ENCODE measurements around the gene L3MBTL4. TPM values are rescaled to one million over a fixed set of nuclear protein-coding genes. Genes with fewer than 3 reads are reported as not detected.
A peak's percentile ranks its signal among the peaks of the same experiment; 100 is the strongest.

L3MBTL4 gene
- total RNA-seq, 1 experiment from 2014 or later, result 1.4 TPM

DNA sequence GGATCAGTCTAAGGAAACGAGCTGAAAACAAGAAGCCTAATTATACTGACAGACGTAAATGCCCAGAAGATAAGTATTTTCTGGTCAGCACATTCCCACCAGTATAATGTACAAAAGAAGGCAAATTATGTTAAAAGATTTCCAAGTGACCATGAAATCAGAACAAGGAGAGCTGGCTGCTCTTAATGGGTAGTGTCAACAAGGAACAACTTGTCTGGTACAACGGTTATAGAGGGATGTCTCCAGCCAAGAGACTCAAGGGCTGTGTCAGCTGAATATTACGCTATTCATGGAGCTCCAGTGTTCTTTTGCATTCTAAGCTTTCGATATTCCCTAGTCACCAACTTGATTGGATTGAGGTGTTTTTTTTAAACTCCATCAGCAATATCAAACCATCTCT, 8.6 kb upstream of the L3MBTL4 start (continued):
- TF ChIP-seq, protein P1, sequence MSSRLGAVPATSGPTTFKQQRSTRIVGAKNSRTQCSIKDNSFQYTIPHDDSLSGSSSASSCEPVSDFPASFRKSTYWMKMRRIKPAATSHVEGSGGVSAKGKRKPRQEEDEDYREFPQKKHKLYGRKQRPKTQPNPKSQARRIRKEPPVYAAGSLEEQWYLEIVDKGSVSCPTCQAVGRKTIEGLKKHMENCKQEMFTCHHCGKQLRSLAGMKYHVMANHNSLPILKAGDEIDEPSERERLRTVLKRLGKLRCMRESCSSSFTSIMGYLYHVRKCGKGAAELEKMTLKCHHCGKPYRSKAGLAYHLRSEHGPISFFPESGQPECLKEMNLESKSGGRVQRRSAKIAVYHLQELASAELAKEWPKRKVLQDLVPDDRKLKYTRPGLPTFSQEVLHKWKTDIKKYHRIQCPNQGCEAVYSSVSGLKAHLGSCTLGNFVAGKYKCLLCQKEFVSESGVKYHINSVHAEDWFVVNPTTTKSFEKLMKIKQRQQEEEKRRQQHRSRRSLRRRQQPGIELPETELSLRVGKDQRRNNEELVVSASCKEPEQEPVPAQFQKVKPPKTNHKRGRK (CRISPR knock-in tag; IDR thresholded peaks at IDR 0.05; ENCODE audit: borderline replicate concordance), result no peak
- no peak for TF ChIP-seq ELF4 (CRISPR knock-in tag; IDR thresholded peaks at IDR 0.05; ENCODE audit: low read depth)
- TF ChIP-seq, protein P2, sequence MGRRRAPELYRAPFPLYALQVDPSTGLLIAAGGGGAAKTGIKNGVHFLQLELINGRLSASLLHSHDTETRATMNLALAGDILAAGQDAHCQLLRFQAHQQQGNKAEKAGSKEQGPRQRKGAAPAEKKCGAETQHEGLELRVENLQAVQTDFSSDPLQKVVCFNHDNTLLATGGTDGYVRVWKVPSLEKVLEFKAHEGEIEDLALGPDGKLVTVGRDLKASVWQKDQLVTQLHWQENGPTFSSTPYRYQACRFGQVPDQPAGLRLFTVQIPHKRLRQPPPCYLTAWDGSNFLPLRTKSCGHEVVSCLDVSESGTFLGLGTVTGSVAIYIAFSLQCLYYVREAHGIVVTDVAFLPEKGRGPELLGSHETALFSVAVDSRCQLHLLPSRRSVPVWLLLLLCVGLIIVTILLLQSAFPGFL (CRISPR knock-in tag; IDR thresholded peaks at IDR 0.05; ENCODE audit: borderline replicate concordance), result no peak
- TF ChIP-seq, protein P3, sequence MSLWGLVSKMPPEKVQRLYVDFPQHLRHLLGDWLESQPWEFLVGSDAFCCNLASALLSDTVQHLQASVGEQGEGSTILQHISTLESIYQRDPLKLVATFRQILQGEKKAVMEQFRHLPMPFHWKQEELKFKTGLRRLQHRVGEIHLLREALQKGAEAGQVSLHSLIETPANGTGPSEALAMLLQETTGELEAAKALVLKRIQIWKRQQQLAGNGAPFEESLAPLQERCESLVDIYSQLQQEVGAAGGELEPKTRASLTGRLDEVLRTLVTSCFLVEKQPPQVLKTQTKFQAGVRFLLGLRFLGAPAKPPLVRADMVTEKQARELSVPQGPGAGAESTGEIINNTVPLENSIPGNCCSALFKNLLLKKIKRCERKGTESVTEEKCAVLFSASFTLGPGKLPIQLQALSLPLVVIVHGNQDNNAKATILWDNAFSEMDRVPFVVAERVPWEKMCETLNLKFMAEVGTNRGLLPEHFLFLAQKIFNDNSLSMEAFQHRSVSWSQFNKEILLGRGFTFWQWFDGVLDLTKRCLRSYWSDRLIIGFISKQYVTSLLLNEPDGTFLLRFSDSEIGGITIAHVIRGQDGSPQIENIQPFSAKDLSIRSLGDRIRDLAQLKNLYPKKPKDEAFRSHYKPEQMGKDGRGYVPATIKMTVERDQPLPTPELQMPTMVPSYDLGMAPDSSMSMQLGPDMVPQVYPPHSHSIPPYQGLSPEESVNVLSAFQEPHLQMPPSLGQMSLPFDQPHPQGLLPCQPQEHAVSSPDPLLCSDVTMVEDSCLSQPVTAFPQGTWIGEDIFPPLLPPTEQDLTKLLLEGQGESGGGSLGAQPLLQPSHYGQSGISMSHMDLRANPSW (CRISPR knock-in tag; conservative IDR thresholded peaks at IDR 0.05; ENCODE audit: low read depth), result no peak

DNA sequence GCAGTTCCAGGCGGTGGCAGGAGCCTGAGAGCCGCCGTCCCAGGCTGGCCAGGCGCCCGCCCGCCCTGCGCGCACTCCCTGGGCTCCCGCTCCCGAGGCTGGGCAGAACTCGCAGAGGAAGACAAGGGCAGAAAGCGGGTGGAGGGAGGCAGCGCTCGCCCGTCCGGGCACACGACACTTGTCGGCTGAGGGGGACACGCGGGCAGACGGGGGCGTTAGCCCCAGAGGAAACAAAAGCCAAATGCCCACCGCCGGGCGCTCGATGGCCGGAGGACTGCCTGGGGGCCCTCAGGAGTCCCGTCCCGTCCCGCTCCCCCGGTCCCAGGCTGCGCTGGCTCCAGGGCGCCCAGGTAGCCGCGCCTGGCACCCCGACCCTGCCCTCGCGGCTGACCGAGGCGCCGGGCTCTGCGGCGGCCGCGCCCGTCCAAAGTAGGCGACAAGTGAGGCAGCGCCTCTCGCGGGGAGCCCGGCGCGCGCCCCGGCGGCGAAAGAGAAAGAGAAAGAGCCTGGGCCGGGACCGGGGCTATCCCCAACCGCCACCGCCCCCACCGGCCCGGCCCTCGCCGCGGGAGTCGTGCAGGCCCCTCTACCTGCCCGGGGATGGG, 491 bp downstream of the L3MBTL4 start:
- Mint-ChIP-seq H3K9me3 (no peaks in the 10 kb centered on the region), H3K27ac (no peak overlapping the region), H3K36me3 (no peaks in the 10 kb centered on the region), H3K4me1 (peaks cover 12% of the 10 kb centered on the region), H3K27me3 (ENCODE audit: low read depth) (peaks cover 31% of the 10 kb centered on the region), H3K4me3 (peak overlapping the region; percentile 68)
- CTCF ChIA-PET, result interaction anchor here (0.9 to 1.3 kb wide), 3 partner anchors 13 to 108 kb away, joined by 3 to 8 read pairs (median 7); no protein-coding TSS in a partner anchor
- ATAC-seq, result peak; percentile 75
- DNase-seq (ENCODE audit: low spot score), result peak; percentile 59
- POLR2A ChIA-PET, result no interaction called here
- TF ChIP-seq SOX15 (CRISPR knock-in tag; IDR thresholded peaks at IDR 0.05) (no peak), ESRRA (CRISPR knock-in tag; IDR thresholded peaks at IDR 0.05; ENCODE audit: borderline replicate concordance) (0 out of 2 replicates have a peak, but pooled peaks have one; percentile 23), ZNF121 (CRISPR knock-in tag; IDR thresholded peaks at IDR 0.05) (0 out of 2 replicates have a peak, but pooled peaks have one; percentile 7), ETV6 (CRISPR knock-in tag; IDR thresholded peaks at IDR 0.05) (0 out of 2 replicates have a peak, but pooled peaks have one; percentile 30), MXD4 (CRISPR knock-in tag; IDR thresholded peaks at IDR 0.05; ENCODE audit: borderline replicate concordance) (no peak), ZNF232 (CRISPR knock-in tag; IDR thresholded peaks at IDR 0.05) (no peak), TP53 (CRISPR knock-in tag; IDR thresholded peaks at IDR 0.05) (0 out of 2 replicates have a peak, but pooled peaks have one; percentile 58)
- TF ChIP-seq, protein P4, sequence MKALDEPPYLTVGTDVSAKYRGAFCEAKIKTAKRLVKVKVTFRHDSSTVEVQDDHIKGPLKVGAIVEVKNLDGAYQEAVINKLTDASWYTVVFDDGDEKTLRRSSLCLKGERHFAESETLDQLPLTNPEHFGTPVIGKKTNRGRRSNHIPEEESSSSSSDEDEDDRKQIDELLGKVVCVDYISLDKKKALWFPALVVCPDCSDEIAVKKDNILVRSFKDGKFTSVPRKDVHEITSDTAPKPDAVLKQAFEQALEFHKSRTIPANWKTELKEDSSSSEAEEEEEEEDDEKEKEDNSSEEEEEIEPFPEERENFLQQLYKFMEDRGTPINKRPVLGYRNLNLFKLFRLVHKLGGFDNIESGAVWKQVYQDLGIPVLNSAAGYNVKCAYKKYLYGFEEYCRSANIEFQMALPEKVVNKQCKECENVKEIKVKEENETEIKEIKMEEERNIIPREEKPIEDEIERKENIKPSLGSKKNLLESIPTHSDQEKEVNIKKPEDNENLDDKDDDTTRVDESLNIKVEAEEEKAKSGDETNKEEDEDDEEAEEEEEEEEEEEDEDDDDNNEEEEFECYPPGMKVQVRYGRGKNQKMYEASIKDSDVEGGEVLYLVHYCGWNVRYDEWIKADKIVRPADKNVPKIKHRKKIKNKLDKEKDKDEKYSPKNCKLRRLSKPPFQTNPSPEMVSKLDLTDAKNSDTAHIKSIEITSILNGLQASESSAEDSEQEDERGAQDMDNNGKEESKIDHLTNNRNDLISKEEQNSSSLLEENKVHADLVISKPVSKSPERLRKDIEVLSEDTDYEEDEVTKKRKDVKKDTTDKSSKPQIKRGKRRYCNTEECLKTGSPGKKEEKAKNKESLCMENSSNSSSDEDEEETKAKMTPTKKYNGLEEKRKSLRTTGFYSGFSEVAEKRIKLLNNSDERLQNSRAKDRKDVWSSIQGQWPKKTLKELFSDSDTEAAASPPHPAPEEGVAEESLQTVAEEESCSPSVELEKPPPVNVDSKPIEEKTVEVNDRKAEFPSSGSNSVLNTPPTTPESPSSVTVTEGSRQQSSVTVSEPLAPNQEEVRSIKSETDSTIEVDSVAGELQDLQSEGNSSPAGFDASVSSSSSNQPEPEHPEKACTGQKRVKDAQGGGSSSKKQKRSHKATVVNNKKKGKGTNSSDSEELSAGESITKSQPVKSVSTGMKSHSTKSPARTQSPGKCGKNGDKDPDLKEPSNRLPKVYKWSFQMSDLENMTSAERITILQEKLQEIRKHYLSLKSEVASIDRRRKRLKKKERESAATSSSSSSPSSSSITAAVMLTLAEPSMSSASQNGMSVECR (CRISPR knock-in tag; IDR thresholded peaks at IDR 0.05; ENCODE audit: borderline replicate concordance), result peak; percentile 22; the same call in 1 of the 2 replicates
- TF ChIP-seq, protein P2 (CRISPR knock-in tag; IDR thresholded peaks at IDR 0.05; ENCODE audit: borderline replicate concordance), result no peak
- TF ChIP-seq, protein P5, sequence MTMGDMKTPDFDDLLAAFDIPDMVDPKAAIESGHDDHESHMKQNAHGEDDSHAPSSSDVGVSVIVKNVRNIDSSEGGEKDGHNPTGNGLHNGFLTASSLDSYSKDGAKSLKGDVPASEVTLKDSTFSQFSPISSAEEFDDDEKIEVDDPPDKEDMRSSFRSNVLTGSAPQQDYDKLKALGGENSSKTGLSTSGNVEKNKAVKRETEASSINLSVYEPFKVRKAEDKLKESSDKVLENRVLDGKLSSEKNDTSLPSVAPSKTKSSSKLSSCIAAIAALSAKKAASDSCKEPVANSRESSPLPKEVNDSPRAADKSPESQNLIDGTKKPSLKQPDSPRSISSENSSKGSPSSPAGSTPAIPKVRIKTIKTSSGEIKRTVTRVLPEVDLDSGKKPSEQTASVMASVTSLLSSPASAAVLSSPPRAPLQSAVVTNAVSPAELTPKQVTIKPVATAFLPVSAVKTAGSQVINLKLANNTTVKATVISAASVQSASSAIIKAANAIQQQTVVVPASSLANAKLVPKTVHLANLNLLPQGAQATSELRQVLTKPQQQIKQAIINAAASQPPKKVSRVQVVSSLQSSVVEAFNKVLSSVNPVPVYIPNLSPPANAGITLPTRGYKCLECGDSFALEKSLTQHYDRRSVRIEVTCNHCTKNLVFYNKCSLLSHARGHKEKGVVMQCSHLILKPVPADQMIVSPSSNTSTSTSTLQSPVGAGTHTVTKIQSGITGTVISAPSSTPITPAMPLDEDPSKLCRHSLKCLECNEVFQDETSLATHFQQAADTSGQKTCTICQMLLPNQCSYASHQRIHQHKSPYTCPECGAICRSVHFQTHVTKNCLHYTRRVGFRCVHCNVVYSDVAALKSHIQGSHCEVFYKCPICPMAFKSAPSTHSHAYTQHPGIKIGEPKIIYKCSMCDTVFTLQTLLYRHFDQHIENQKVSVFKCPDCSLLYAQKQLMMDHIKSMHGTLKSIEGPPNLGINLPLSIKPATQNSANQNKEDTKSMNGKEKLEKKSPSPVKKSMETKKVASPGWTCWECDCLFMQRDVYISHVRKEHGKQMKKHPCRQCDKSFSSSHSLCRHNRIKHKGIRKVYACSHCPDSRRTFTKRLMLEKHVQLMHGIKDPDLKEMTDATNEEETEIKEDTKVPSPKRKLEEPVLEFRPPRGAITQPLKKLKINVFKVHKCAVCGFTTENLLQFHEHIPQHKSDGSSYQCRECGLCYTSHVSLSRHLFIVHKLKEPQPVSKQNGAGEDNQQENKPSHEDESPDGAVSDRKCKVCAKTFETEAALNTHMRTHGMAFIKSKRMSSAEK (CRISPR knock-in tag; IDR thresholded peaks at IDR 0.05; ENCODE audit: borderline replicate concordance), result no peak
- TF ChIP-seq, protein P6, sequence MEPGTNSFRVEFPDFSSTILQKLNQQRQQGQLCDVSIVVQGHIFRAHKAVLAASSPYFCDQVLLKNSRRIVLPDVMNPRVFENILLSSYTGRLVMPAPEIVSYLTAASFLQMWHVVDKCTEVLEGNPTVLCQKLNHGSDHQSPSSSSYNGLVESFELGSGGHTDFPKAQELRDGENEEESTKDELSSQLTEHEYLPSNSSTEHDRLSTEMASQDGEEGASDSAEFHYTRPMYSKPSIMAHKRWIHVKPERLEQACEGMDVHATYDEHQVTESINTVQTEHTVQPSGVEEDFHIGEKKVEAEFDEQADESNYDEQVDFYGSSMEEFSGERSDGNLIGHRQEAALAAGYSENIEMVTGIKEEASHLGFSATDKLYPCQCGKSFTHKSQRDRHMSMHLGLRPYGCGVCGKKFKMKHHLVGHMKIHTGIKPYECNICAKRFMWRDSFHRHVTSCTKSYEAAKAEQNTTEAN (CRISPR knock-in tag; IDR thresholded peaks at IDR 0.05), result no peak
- TF ChIP-seq, protein P7, sequence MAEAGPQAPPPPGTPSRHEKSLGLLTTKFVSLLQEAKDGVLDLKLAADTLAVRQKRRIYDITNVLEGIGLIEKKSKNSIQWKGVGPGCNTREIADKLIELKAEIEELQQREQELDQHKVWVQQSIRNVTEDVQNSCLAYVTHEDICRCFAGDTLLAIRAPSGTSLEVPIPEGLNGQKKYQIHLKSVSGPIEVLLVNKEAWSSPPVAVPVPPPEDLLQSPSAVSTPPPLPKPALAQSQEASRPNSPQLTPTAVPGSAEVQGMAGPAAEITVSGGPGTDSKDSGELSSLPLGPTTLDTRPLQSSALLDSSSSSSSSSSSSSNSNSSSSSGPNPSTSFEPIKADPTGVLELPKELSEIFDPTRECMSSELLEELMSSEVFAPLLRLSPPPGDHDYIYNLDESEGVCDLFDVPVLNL (CRISPR knock-in tag; IDR thresholded peaks at IDR 0.05; ENCODE audit: borderline replicate concordance, low read depth), result no peak

Data from WTC11 (cell line).